SK-N-SH treated with all-trans-retinoic acid at 6 μM for 48 hours (cell line): ENCODE measurements around the gene OR11L1.

Source experiments
- ARNTL ChIP-seq: fragments of 450-650 bp; formaldehyde crosslinking; IDR thresholded peaks from 2 replicates; pipeline ENCODE4 v1.5.0; 2020; ENCODE audit warnings: low read depth, mild to moderate bottlenecking, moderate library complexity, borderline replicate concordance
- CREB5 ChIP-seq: fragments of 250-450 bp; sonication (Bioruptor Pico); IDR thresholded peaks from 2 replicates; pipeline ENCODE4 v1.5.1; 2020; ENCODE audit warnings: low read depth, mild to moderate bottlenecking, moderate library complexity
- CSDC2 ChIP-seq: fragments of 250-450 bp; sonication (Bioruptor Pico); IDR thresholded peaks from 2 replicates; pipeline ENCODE4 v1.5.0; 2020; ENCODE audit warnings: mild to moderate bottlenecking, moderate library complexity
- CSRNP3 ChIP-seq: fragments of 250-450 bp; sonication (Bioruptor Pico); IDR thresholded peaks from 2 replicates; pipeline ENCODE4 v1.5.1; 2021; ENCODE audit warnings: mild to moderate bottlenecking, moderate library complexity
- ISL1 ChIP-seq: fragments of 250-450 bp; sonication (Bioruptor Pico); IDR thresholded peaks from 2 replicates; pipeline ENCODE4 v2.1.2; 2022; ENCODE audit warnings: mild to moderate bottlenecking, moderate library complexity
- PATZ1 ChIP-seq: fragments of 250-450 bp; sonication (Bioruptor Pico); IDR thresholded peaks from 2 replicates; pipeline ENCODE4 v1.8.0; 2020; ENCODE audit warnings: mild to moderate bottlenecking, moderate library complexity, borderline replicate concordance
- POU6F1 ChIP-seq: fragments of 250-450 bp; sonication (Bioruptor Pico); IDR thresholded peaks from 2 replicates; pipeline ENCODE4 v1.8.0; 2021; ENCODE audit warnings: low read depth, mild to moderate bottlenecking, moderate library complexity, borderline replicate concordance
- PPARA ChIP-seq: fragments of 250-450 bp; sonication (Bioruptor Pico); IDR thresholded peaks from 2 replicates; pipeline ENCODE4 v1.5.0; 2020; ENCODE audit warnings: mild to moderate bottlenecking, borderline replicate concordance
- SNAI2 ChIP-seq: fragments of 250-450 bp; sonication (Bioruptor Pico); IDR thresholded peaks from 2 replicates; pipeline ENCODE4 v1.5.0; 2020; ENCODE audit warnings: mild to moderate bottlenecking, moderate library complexity
- TCF4 ChIP-seq: fragments of 250-450 bp; sonication (Bioruptor Pico); IDR thresholded peaks from 2 replicates; pipeline ENCODE4 v1.8.0; 2021; ENCODE audit warnings: mild to moderate bottlenecking, moderate library complexity, borderline replicate concordance
- TOX ChIP-seq: fragments of 250-450 bp; sonication (Bioruptor Pico); IDR thresholded peaks from 2 replicates; pipeline ENCODE4 v1.8.0; 2021; ENCODE audit warnings: mild to moderate bottlenecking, moderate library complexity, borderline replicate concordance
- ZFP3 ChIP-seq: fragments of 250-450 bp; sonication (Bioruptor Pico); IDR thresholded peaks from 2 replicates; pipeline ENCODE4 v1.5.0; 2020; ENCODE audit warnings: mild to moderate bottlenecking, moderate library complexity
- ZFP30 ChIP-seq: fragments of 450-650 bp; formaldehyde crosslinking; IDR thresholded peaks from 2 replicates; pipeline ENCODE4 v1.5.0; 2022; ENCODE audit warnings: mild to moderate bottlenecking, moderate library complexity
- ZNF70 ChIP-seq: fragments of 450-650 bp; formaldehyde crosslinking; IDR thresholded peaks from 2 replicates; pipeline ENCODE4 v1.5.0; 2020; ENCODE audit warnings: mild to moderate bottlenecking, moderate library complexity

GRCh38 chr1:247849616-247850015 is 7.9 kb upstream of the OR11L1 start:
- no peak for TF ChIP-seq PATZ1 (CRISPR knock-in tag)
- TF ChIP-seq ARNTL (CRISPR knock-in tag) = no peak
- TF ChIP-seq ZFP3 = no peak
- no peak for TF ChIP-seq ISL1 (CRISPR knock-in tag)
- no peak for TF ChIP-seq CREB5 (CRISPR knock-in tag)
- TF ChIP-seq TOX (CRISPR knock-in tag) = no peak
- no peak for TF ChIP-seq CSRNP3 (CRISPR knock-in tag)
- TF ChIP-seq SNAI2 (CRISPR knock-in tag) = no peak
- no peak for TF ChIP-seq ZNF70
- no peak for TF ChIP-seq ZFP30
- TF ChIP-seq PPARA (CRISPR knock-in tag) = no peak
- no peak for TF ChIP-seq POU6F1
- no peak for TF ChIP-seq CSDC2
- no peak for TF ChIP-seq TCF4 (CRISPR knock-in tag)
